SHP77 treated with DMSO at 0.1 percent for 48 hours (cell line): ENCODE measurements around the gene KIAA1958.
"Not testable (repeated sequence)": the region's sequence is repeated elsewhere in the genome, so short reads cannot be mapped to it uniquely, and the experiment has no call there.

ENCODE experiments used
- DNase-seq: peaks from one replicate; lab custom pipeline; 2025; lab: John Stamatoyannopoulos, UW

KIAA1958 gene

GRCh38 chr9:112664531-112664930 is 177.9 kb downstream of the KIAA1958 start:
- no peak for DNase-seq

- DNase-seq: no peak
Measured at GRCh38 chr9:112665347-112665746, 178.7 kb downstream of the KIAA1958 start.

- DNase-seq: no peak
Measured at GRCh38 chr9:112669326-112669725, 182.7 kb downstream of the KIAA1958 start.

GRCh38 chr9:112670991-112671625 is 184.5 kb downstream of the KIAA1958 start:
- no peak for DNase-seq

DNA sequence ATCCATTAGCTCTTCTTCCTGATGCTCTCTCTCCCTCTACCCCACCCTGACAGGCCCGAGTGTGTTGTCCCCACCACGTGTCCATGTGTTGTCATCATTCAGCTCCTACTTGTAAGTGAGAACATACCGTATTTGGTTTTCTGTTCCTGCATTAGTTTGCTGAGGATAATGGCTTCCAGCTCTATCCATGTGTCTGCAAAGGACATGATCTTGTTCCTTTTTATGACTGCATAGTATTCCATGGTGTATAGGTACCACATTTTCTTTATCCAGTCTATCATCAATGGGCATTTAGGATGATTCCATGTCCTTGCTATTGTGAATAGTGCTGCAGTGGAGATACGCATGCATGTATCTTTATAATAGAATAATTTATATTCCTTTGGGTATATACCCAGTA is 186.6 kb downstream of the KIAA1958 start:
- not testable (repeated sequence) for DNase-seq

DNA sequence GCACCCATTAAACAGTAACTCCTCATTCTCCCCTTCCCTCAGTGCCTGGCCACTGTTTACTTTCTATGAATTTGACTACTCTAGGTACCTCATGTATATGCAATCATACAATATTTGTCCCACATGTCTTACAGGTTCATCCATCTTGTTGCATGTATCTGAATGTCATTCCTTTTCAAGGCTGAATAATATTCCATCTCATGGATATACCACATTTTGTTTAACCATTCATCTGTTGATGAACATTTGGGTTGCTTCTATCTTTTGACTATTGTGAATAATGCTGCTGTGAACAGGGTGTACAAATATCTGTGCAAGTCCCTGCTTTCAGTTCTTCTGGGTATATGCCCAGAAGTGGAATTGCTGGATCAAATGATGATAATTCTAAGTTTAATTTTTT is 190.4 kb downstream of the KIAA1958 start:
- no peak for DNase-seq

DNA sequence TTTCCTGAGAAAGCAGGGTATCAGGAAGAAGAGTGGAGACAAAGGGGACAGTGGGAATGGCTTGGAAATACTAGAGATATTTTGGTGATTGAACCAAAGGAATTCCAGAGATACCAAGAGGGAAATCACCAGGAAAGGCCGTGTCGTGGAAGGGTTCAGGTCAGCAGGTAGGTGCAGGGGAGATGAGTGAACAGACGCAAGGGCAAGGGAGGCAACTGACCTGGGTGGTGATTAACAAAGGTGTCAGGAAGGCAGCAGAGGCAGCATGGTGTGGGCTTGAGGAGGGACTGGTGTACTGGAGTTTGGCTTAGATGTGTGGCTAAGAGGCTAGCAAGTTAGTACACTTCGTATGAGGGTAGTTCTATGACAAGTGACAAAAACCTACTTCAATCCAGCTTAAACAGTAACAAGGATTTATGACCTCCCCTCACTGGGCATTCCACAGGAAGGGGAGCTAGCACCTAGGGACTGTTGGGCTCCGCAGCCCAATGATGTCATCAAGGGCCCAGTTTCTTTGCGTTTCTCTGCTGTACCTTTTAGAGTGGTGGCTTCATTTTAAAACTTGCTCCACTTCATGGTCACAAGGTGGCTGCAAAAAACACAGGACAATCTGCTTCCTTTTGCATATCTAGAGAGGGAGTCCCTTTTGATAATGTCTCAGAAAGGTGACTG is 194.2 kb downstream of the KIAA1958 start:
- no peak for DNase-seq

- no peak for DNase-seq
Measured at GRCh38 chr9:112689161-112689740, 202.6 kb downstream of the KIAA1958 start.

DNA sequence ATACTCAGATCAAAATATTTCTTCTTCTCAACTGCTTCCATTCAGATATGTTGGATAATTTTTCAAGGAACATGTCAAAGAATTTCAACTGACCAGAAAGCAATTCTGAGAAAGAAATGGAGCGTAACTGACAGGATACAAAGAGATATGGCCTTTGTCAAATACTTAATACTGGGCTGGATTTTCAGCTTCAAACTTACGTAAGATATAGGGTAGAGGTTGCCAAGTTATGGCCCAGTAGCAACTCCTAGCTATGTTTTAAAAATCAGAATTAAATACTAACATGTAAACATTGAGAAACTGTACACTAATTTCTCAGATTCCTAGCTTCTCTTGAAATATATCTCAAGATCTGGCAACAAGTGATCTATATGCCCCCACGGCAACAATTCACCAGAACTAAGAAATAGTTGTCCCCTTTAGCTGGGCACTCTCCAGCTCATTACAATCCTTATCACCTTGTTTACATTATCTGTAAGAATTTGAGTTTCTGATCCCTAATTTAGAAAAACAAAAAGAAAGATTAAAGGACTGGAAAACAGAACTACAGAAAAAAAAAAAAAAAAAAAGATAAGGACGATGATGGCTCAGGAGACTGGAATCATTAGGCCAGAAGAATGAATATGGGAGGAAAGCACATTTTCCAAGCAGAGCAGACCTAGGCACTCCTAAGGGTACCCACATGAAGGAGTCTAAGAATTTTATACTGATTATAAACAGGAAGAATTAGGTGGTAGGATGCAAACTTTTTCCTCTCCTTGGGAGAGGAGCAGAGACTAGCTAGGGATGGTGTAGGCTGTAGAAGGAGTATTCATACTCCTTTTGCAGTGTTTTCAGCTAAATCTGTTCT is 208.3 kb downstream of the KIAA1958 start:
- no peak for DNase-seq

DNA sequence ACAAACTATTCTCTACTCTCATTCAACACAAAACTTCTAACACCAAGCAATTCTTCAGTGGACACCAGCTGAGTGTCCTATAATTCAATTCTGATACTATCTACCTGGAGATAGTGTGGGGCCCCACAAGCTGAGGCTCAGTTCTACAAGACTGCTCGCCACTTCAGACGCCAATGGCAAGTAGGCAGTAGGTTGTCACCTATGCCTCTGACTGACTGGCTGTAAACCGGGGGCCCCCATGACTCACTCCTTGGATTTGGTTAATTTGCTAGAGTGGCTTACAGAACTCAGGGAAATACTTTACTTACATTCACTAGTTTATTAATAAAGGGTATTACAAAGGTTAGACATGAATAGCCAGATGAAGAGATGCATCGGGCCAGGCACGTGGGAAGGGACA is 209.8 kb downstream of the KIAA1958 start:
- DNase-seq: no peak

- no peak for DNase-seq
Measured at GRCh38 chr9:112699230-112699629, 212.6 kb downstream of the KIAA1958 start.

- no peak for DNase-seq
Measured at GRCh38 chr9:112700085-112700484, 213.5 kb downstream of the KIAA1958 start.

GRCh38 chr9:112703304-112703703 is 216.7 kb downstream of the KIAA1958 start:
- no peak for DNase-seq

GRCh38 chr9:112705768-112706427 is 219.3 kb downstream of the KIAA1958 start:
- DNase-seq: no peak

DNA sequence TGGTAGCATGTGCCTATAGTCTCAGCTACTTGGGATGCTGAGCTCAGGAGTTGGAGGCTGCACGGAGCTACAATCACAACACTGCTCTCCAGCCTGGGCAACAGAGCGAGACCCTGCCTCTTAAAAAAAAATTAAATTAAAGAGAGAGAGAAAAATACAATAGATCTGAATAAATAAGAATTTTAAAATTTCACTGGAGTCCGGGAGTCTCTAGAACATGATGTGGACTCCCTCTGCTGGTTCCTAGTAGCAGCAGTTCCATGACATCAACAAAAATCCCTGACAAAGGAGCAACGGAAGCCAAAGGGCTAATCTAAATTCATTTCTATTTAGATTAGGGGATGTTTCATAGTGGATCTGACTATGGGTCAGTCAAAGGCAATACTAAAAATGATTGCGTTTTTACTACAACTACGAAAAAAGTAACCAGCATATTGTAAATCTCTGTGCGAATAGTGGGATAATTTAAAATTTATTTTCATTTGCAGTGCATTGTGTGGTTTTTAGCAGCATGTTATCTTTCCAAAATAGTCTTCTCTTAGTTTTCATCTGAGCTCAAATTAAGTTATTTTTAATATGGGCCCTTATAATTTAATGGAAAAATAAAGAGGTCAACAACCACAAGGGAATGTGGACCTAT is 224.5 kb downstream of the KIAA1958 start:
- no peak for DNase-seq

DNA sequence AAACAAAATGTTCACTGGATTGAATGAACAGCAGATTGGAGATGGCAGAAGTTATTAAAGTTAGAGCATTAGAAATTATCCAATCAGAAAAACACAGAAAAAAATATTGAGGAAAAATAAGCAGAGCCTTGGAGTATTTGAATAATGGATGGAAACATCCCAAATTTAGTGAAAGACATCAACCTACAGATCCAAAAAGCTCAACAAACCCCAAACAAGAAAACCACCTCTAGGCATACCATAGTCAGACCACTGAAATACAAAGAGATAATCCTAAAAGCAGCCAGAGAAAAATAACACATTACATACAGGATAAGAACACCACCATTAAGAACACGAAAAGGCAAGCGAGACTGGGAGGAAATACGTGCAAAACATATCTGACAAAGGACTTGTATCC is 226.1 kb downstream of the KIAA1958 start:
- DNase-seq: no peak

DNA sequence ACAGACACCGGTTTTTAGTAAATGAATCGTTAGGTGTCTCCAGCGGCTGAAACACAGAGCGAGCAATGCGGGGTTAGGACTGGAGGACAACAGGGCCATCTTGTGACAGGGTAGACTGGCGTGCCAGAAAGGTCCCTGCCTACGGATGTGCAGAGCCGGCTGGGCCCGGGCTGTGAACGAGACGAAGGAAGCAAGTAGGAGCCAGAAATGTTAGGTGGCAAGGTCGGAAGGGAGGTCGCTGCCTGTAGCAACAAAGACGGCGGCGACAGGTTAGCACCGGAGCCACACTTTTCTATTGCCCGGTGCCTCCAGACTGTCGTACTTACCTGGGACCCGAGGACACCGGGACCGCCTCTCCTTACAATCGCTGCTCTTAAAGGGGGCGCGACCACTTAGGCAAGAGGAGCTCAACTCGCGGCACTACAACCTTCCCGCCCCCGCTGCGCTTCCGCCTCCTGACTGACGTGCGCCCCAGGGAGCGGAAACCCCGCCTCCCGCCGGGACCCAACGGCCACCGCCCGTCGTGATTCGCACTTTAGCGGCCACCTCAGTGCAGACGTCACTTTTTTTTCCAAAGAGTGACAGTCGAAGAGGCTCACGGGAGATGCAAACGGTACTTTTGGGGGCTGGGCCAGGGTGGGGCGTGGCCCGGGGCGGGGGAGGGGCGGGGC is 231.2 kb downstream of the KIAA1958 start, which contains the start of gene INIP:
INIP (minus strand) TSS at position 457 of the 671 bp plus-strand sequence. CDS start 1,632 bp downstream, outside the sequence.
- DNase-seq: peak; percentile 86
